Measurements from ENCODE around the gene DNAJB12. TPM values are rescaled to one million over a fixed set of nuclear protein-coding genes. Genes with fewer than 3 reads are reported as not detected.

Gene DNAJB12
- total and polyA plus RNA-seq, 3 donors from 2014 or later = 50.3 to 57.6 (median 52.4) TPM

DNA sequence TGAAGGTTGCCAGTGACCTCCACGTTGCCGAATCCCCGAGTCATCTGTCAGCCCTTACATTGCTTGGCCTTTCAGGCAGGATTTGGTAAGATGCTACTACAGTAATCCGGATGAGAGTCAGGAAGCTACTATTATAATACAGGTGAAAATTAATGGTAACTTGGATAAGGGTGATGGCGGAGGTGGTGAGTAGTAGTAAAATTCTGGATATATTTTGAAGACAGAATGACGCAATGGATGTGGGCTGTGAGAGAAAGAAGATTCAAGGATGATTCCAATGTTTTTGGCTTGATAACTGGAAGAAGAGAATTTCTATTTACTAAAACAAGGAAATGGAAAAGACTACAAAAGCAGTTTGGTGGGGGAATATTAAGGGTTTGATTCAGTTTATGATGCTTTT is 1.4 kb upstream of the DNAJB12 start:
- H3K4me3 ChIP-seq = no peak overlapping the region
- WGBS, 2 donors = 62 to 78% methylated on average over 6 of the region's 6 CpGs
- H3K27me3 ChIP-seq = no peaks in the 10 kb centered on the region
- TF ChIP-seq, protein P1, sequence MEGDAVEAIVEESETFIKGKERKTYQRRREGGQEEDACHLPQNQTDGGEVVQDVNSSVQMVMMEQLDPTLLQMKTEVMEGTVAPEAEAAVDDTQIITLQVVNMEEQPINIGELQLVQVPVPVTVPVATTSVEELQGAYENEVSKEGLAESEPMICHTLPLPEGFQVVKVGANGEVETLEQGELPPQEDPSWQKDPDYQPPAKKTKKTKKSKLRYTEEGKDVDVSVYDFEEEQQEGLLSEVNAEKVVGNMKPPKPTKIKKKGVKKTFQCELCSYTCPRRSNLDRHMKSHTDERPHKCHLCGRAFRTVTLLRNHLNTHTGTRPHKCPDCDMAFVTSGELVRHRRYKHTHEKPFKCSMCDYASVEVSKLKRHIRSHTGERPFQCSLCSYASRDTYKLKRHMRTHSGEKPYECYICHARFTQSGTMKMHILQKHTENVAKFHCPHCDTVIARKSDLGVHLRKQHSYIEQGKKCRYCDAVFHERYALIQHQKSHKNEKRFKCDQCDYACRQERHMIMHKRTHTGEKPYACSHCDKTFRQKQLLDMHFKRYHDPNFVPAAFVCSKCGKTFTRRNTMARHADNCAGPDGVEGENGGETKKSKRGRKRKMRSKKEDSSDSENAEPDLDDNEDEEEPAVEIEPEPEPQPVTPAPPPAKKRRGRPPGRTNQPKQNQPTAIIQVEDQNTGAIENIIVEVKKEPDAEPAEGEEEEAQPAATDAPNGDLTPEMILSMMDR (IDR thresholded peaks at IDR 0.05) = no peak
- TF ChIP-seq POLR2A (IDR thresholded peaks at IDR 0.05) = no peak
- intact Hi-C loops (cut with DNase I; ENCODE audit: low total_unique reads) = loop anchor here (10.0 kb wide), 1 partner anchor 279 kb away; no protein-coding TSS in a partner anchor
- no peak for DNase-seq
- no peak overlapping the region for H3K27ac ChIP-seq
- H3K36me3 ChIP-seq (ENCODE audit: low read depth, missing control alignments) = no peaks in the 10 kb centered on the region
- no peaks in the 10 kb centered on the region for H3K9me3 ChIP-seq
- peaks cover 24% of the 10 kb centered on the region for H3K4me1 ChIP-seq

DNA sequence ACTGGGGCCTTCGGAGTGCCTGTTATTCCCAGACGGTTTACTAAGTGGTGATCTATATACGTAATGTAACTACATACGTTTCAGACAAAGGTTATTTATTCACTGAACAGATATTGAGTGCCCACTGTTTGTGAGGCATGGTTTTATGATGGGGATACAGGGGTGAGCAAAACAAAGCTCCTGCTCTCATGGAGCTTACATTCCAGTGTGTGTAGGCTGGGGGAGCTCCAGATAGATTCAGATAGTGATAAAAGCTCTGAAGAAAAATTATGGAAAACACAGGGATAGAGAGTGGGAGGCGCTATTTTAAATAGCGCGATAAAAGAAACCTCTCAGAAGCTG is 466 bp upstream of the DNAJB12 start:
- DNase-seq = no peak
- Histone ChIP-seq H3K9me3 (no peaks in the 10 kb centered on the region), H3K4me3 (peak overlapping the region; percentile 79 to 99), H3K36me3 (ENCODE audit: low read depth, missing control alignments) (no peaks in the 10 kb centered on the region), H3K27ac (peak overlapping the region; percentile 93 to 97), H3K27me3 (no peaks in the 10 kb centered on the region), H3K4me1 (peaks cover 24% of the 10 kb centered on the region)
- no peak for TF ChIP-seq POLR2A (IDR thresholded peaks at IDR 0.05)
- TF ChIP-seq, protein P1 (IDR thresholded peaks at IDR 0.05) = no peak
- 21 to 23% methylated on average over 7 of the region's 7 CpGs for WGBS, 2 donors
- intact Hi-C loops (cut with DNase I; ENCODE audit: low total_unique reads) = loop anchor here (10.0 kb wide), 1 partner anchor 280 kb away; no protein-coding TSS in a partner anchor

DNA sequence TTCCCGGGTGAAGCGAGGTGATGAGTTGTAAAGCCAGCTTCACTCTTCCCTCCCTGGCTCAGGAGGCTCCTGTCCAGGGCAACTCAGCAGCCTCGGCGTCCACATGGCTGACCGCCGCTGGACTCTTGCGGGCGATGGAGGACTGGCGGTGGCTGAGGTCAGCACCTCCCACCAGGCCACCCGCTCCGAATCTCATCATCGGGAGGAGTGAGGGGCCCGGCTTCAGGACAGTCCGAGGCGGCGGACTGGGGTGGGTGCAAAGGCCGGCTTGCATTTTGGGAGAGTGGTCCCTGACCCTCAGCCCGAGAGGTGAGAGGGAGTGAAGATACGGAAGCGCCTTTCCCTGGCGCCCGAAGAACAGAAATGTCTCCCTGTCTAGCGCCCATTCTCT is 759 bp downstream of the DNAJB12 start:
- intact Hi-C loops (cut with DNase I; ENCODE audit: low total_unique reads) = loop anchor here (10.0 kb wide), 1 partner anchor 281 kb away; no protein-coding TSS in a partner anchor
- no peaks in the 10 kb centered on the region for H3K36me3 ChIP-seq (ENCODE audit: low read depth, missing control alignments)
- H3K9me3 ChIP-seq = no peaks in the 10 kb centered on the region
- no peak for TF ChIP-seq POLR2A (IDR thresholded peaks at IDR 0.05)
- TF ChIP-seq, protein P1 (IDR thresholded peaks at IDR 0.05) = no peak
- no peaks in the 10 kb centered on the region for H3K27me3 ChIP-seq
- peak overlapping the region; percentile 93 to 97 for H3K27ac ChIP-seq
- peak overlapping the region; percentile 79 to 99 for H3K4me3 ChIP-seq
- WGBS, 2 donors = 0% methylated on average over 15 to 23 of the region's 23 CpGs
- DNase-seq = peak; percentile 37
- peaks cover 24% of the 10 kb centered on the region for H3K4me1 ChIP-seq

DNA sequence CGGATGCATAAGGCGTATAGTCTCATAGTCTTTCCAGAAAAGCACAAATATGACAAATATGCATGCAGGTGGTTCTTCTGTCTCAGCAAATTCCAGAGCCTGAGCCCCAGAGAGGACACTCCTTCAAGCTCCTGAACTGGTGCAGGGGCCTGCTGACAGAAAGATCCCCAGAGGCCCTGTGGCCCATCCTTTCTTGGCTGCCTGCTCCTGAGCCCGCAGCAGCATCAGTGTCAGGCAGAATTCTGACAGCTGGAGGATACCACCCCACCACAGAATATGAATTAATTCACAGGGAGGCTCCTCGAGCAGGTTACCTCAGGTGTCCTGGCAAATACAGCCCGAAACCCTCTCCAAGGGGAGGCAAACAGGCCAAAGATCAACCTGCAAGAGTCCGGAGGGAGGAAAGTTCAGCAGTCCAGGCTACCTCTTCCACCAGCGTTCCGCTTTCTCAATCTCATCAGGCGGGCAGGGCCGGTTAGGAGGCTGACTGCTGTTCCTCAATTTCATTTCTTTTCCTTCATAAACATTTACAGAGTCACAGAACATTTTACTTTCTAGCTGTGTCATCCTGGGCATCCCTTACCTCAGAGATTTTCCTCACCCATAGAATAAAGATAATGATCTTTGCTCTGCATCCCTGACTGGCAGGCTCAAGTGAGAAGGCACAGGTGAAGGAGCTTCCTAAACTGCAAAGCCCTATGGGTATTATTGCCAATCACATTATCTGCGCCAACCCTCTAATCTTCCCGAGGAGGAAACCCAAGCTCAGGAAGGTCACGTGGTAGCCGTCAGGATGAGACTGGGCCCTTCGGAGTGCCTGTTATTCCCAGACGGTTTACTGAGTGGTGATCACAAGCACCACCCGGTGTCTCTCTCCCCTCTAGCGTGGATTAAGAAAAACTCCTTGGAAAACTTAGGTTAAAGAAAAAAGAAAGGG is 1.4 kb downstream of the DNAJB12 start:
- no peaks in the 10 kb centered on the region for H3K36me3 ChIP-seq (ENCODE audit: low read depth, missing control alignments)
- H3K27ac ChIP-seq = peak overlapping the region; percentile 93 to 97
- peaks cover 24% of the 10 kb centered on the region for H3K4me1 ChIP-seq
- intact Hi-C loops (cut with DNase I; ENCODE audit: low total_unique reads) = loop anchor here (10.0 kb wide), 1 partner anchor 282 kb away; no protein-coding TSS in a partner anchor
- TF ChIP-seq, protein P1 (IDR thresholded peaks at IDR 0.05) = no peak
- TF ChIP-seq POLR2A (IDR thresholded peaks at IDR 0.05) = no peak
- H3K27me3 ChIP-seq = no peaks in the 10 kb centered on the region
- 21 to 35% methylated on average over 18 of the region's 18 CpGs for WGBS, 2 donors
- DNase-seq = peak; percentile 57
- no peaks in the 10 kb centered on the region for H3K9me3 ChIP-seq
- peak overlapping the region; percentile 79 to 99 for H3K4me3 ChIP-seq

Measured in testis (tissue), 3 donors.